HG02588 (cell line): ENCODE results near the gene TMIGD1.

Experiments
- ATAC-seq: cut with Tn5 transposase; IDR thresholded peaks from one replicate; pipeline ENCODE4 v1.9.1; 2021; ENCODE audit warnings: mild to moderate bottlenecking, moderate library complexity; ENCODE audit not compliant: unreplicated experiment

TMIGD1 gene

GRCh38 chr17:30292286-30292858 is 41.5 kb downstream of the TMIGD1 start:
- ATAC-seq = no peak

DNA sequence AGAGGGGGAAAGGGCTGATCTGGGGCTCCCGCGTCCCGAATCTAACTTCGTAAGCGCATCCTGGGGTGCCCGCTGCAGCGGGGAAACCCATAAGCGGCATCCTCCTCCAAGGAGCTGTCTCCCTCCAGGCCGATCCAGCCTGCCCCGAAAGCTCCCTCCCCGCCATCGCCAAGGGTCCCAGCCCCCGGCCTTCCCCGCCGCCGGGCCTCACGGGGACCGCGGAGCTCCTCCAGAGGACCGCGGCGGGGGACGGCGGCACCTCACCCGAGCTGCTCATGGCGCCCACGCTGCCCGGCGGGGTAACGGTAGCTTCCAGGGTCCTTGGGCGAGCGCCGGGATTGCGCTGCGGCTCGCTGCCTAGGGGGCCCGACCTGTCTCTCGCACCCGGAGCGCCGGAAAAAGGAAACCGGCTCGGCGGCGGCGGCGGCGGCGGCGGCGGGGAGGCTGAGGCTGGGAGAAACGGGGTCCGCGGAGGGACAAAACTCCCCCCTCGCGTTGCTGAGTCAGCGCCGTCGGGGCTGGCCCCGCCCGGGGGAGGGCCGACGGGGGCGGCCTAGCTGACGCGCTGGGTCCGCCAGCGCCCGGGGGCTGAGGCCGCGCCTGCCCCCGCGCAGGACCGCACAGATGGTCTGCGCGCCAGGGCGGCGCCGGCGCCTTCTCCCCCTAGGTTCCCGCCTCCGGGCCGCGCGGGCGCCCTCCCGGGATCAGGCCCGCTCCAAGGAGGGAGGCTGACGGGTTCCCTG is 42.1 kb downstream of the TMIGD1 start, which contains the start of gene BLMH:
BLMH (minus strand) TSS at position 402 of the 743 bp plus-strand sequence; CDS start at position 277, 125 bp downstream.
- peak; percentile 78 for ATAC-seq

DNA sequence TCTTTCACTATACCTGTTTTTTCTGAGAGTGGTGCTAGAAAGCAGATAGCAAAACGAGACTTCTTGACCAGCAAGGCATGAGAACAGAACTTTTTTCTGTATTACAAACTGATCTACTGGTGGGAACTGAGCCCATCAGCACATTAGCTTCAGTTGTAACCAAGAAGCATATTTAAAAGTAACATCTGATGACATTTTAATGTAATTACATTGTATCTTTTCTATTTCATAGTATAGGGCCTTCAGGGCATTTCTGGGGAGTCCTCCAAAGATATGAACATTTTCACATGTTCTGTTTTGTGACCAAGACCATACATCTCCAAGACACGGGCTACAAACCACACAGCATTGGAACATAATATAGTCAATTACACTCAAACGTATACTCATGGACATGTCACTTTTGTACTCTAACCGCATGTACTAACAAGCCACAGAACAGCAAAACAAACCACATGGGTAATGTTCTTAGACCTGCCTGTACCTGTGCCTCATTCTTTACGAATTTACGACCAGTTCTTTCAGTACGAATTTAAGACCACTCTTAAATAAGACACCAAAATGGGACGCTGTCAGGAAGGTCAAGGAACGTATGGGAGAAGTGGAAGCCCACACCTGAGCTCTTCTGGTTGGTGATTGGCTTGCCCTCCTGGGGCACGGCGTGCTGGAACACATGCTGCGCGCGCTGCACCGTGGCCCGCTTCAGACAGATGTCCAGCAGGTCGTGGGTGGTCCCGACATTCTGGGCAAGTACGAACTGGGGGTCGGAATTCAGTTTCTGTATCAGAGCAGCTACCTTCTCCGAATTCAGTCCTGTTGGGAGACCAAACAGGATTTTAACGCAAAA is 42.9 kb downstream of the TMIGD1 start:
- peak; percentile 30 for ATAC-seq

- no peak for ATAC-seq
These were observed 43.8 kb downstream of the TMIGD1 start for GRCh38 chr17:30290077-30290476.

DNA sequence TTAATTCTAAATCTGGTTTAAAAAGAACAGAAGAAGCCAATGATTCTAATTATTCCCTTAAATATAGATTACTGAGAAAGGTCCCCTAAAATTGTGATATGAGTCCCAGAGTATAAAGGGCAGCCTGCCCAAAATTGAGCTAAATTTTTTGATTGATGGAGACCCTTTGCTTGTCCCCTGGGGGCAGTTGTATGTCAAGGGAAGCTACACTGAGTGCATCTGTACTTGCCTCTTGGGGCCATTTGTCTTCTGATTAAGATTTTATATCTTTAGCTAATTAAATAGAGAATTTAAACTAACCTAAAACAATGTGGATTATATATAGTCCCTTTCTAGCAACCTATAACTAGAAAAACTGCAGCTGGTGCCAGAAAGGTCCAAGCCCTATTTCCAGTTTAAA is 54.7 kb downstream of the TMIGD1 start:
- ATAC-seq = no peak

GRCh38 chr17:30278032-30278431 is 55.8 kb downstream of the TMIGD1 start:
- ATAC-seq = no peak

DNA sequence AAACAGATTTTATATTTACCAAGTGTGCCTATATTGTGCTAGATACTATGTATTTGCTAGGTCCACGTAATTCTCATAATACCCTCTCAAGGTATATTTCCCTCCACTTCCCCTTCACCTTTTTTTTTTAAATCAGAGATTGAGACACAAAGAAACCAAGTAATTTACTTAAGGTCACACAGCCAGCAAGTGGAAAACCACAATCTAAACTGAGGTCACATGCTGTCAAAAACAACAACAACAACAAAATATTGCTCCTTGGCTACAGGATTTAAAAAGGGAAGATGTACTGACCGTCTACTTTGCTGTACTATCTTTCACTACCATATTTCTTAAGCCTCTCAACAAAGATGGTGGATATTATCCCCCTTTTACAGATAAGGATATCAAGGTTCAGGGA is 57.9 kb downstream of the TMIGD1 start:
- ATAC-seq = no peak

DNA sequence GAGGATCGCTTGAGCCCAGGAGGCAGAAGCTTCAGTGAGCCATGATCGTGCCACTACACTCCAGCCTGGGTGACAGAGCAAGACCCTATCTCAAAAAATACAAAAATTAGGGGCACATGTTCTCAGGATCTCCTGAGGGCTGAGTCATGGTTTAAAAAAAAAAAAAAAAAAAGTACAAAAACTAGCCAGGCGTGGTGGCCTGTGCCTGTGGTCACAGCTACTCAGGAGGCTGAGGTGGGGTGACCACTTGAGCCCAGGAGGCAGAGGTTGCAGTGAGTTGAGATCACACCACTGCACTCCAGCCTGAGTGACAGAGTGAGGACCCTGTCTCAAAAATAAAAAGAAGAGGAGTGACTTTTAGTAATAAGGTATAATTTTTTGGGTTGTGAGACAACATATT is 59.0 kb downstream of the TMIGD1 start:
- no peak for ATAC-seq

GRCh38 chr17:30273373-30273772 is 60.5 kb downstream of the TMIGD1 start:
- no peak for ATAC-seq

- ATAC-seq = no peak
These were observed 62.8 kb downstream of the TMIGD1 start for GRCh38 chr17:30271102-30271501.

DNA sequence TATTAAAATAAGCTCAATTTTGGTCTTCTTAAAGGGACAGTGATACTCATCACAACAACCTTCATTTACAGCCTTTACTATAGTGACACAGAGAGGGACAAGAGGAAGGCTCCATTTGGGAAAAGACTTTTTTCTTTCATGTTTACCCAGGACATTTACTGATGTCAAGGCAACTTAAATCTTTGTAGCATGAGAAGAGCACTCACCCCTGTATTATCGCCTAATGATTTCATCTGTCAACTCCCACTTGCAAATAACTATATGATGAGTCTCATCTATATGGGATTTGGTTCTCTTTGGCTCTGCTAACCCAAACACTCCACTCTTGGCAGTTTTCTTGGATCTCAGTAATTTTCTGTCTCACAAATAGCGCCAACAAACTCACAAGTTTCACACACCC is 66.2 kb downstream of the TMIGD1 start:
- ATAC-seq = no peak
